NCI-H345 treated with DMSO at 0.1 percent for 48 hours (cell line): Measurements from ENCODE around the gene GABRG3.

Experiments
- DNase-seq: peaks from one replicate; lab custom pipeline; 2025; ENCODE audit not compliant: unreplicated experiment; lab: John Stamatoyannopoulos, UW

GABRG3 gene

GRCh38 chr15:27457766-27458165 is 486.8 kb downstream of the GABRG3 start:
- no peak for DNase-seq

GRCh38 chr15:27458345-27459084 is 487.5 kb downstream of the GABRG3 start:
- no peak for DNase-seq

- DNase-seq = no peak
Measured at GRCh38 chr15:27459836-27460235, 488.9 kb downstream of the GABRG3 start.

DNA sequence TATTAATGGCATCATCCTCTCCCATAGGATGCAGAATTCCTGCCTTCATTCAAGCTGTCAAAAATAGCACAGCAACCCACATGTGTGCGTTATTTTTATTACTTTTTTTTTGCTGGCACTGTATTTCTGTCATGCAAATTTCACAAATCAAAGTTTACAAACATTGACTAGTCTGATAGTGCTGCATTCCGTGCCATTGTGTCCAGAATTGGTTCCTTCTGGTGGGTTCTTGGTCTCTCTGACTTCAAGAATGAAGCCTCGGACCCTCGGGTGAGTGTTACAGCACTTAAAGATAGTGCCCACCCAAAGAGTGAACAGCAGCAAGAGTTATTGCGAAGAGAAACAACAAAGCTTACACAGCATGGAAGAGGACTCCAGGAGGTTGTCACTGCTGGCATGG is 490.2 kb downstream of the GABRG3 start:
- no peak for DNase-seq

DNA sequence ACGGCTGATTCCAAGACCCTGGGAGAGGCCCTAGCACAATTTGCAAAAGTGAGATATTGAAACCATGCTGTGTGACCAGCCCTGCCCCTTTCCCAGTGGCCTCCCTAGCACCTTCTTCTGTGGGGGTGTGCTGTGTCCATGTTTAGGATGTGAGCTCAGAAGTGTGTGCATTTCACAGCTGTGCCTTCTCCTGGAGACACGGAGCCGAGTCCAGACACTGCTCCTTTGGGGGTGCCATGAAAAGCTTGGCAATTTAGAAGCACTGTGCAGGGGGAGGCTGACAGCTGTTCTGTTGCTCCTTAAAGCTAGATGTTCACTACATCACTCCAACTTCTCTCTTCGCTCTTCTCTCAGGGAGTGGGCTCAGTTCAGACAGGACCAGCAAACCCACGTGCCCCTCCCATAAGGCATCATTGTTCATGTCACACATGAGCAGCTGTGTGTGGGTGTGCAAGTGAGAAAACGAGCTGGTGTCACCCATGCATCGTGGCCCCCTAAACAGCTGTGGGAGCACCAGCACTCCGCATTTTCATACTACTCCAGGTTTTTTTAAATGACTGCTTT is 492.6 kb downstream of the GABRG3 start:
- no peak for DNase-seq

DNA sequence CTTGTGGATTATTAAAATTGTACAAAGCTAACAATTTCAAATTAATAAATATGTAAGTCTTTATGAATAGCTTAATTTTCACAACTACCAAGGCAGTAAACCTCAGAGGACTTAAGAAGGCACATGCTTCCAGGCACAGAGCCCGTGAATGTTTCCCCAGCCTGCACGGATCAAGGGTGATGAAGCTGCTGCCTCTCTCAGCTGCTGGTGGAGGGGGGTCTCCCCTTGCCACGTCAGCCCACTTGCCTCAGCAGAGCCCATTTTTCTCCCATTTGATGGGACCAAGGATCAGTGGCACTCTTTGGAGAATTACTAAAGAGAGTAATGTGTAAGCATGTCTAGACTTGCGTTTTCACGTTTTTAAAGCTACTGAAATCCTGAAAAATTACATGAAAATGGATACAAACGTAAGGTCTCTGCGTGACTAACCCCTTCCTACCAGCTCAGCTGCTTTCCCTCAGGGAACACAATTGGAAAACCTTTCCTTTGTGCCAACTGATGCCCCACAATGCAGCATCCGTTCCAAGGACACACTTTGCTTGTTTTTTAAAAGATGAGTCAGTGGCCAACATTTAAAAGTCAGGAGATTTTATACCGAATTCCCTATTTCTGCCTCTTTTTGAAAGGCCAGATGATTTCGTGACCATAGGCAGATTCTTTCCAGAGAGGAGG is 494.1 kb downstream of the GABRG3 start:
- DNase-seq = no peak

DNA sequence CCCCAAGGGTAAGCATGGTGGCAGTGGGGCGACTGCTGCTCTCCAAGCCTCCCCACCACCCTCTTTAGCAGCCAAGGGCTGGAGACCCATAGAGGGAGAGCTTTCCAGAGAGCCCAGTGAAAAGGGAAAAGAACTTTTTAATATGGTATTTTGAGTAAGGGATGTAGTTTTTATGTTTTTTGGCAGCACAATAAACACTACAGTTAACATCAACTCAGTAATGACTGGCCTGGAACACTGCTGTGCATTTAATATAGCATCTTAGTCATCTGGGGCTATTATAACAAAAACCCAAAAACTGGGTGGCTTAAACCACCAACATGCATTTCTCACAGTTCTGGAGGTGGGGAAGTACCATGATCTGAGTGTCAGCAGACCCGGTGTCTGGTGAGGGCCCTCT is 495.8 kb downstream of the GABRG3 start:
- DNase-seq = no peak

GRCh38 chr15:27468151-27468591 is 497.2 kb downstream of the GABRG3 start:
- DNase-seq = no peak

GRCh38 chr15:27473845-27474244 is 502.9 kb downstream of the GABRG3 start:
- no peak for DNase-seq

GRCh38 chr15:27475395-27475794 is 504.4 kb downstream of the GABRG3 start:
- DNase-seq = no peak

- DNase-seq = peak; percentile 85
Measured at GRCh38 chr15:27479296-27480140, 508.5 kb downstream of the GABRG3 start.

- no peak for DNase-seq
Measured at GRCh38 chr15:27480141-27480530, 509.2 kb downstream of the GABRG3 start.

DNA sequence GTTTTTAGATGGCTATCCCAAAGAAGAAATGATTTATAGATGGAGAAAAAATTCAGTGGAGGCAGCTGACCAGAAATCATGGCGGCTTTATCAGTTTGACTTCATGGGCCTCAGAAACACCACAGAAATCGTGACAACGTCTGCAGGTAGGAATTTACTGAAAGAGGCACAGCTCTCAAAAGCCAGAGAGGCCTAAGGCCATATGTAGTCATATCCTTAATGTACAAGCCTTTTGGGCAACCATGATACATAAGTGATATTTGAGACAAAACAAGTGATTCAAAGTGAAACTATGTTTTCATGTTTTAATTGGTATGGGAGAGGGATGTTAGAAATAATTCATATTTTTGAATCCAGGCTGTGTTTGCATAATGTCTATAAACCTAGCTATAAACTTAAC is 509.7 kb downstream of the GABRG3 start:
- no peak for DNase-seq

- DNase-seq = no peak
Measured at GRCh38 chr15:27481768-27482167, 510.8 kb downstream of the GABRG3 start.

DNA sequence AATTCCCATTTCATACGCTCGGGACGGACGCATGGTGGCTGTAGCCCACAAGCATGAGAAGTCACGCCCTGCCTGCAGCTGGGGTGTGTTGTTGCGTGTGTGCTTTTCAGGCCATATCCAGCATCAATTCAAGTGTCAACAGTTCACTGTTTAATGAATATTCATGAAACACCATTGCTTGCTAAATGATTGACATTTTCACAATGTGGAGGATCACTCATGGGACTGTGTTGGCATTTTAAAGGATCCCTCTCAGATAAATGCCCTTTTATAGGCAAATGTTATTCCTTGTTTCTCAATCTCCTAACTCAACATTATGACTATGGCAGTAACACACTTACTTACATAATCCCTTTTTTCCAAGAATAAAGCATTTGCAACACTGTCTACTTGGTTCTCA is 511.3 kb downstream of the GABRG3 start:
- no peak for DNase-seq

GRCh38 chr15:27483124-27483523 is 512.1 kb downstream of the GABRG3 start:
- no peak for DNase-seq

GRCh38 chr15:27485265-27485664 is 514.3 kb downstream of the GABRG3 start:
- DNase-seq = no peak

- no peak for DNase-seq
Measured at GRCh38 chr15:27486051-27486450, 515.1 kb downstream of the GABRG3 start.

DNA sequence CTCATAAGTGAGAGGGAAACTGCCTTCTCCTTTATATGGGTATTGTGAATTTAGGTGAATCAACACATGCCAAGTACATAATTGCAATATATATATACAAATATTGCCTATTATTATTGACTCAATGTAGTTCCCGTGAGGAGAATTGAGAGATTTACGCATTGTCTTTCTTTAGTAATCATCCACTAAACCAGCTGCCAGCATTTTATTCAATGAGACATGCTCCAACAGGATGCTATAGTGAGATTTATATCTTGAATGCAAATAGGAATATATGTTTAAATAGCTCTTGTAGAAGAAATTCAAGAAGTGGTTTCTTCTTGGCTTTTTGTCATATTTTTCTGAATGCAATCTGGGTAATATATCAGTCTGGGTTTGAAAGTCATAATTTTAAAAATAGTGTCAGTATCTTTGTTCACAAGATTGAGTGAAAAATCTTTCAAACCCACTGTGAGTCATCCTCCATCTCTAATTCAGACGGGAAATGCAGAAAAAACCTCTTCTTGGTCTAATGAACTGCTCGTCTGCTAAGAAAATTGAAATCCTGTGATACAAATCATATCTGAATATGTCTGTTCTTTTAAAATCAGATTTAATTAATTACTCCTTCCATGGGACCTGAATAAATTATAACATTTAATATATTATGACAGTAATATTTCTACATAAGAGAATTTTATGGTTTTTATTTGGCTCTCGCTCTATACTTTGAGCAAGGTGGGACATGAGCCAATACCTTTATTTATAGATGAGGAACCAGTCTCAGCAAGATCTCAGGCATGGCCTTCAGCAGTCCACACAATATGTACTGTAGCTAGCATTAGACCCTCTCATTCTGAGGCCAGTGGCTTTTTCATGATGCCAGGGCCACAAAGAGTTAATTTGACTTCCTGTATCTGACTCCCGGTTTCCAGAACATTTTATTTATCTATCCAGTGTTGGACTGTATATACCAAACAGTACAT is 516.0 kb downstream of the GABRG3 start:
- DNase-seq = peak; percentile 26

DNA sequence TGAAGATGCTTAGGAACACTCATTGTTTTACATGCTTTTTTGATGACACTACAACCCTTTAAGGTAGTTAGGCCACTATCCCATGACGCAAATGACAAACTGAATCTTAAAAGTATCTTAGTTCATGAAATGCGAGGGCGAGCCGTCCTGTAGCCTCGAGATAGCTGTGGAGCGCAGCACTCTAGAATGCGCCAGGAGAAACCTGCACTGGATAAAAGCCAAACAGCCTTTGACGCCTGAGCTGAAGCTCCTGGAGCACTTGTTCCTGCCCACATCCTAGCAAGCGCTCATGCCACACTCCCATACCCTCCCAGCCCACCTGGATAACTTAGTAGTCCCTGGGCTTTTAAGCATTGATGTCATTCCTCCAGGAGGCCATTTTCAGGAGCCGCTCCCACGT is 516.9 kb downstream of the GABRG3 start:
- DNase-seq = no peak
